Stimulated activated CD8-positive, alpha-beta memory T cell treated with anti-CD3 and anti-CD28 coated beads, Interleukin-15, amount 100 ng/mL, for 48 hours (primary cell): ENCODE results near the gene FAM174C.
"Not testable (repeated sequence)": the region's sequence is repeated elsewhere in the genome, so short reads cannot be mapped to it uniquely, and the experiment has no call there.

Experiments
- DNase-seq, 2 donors: peaks; one replicate each; pipeline ENCODE4 v3.0.0-alpha.2; 2020; ENCODE audit warnings: low read depth in 2 of 2

Gene FAM174C

GRCh38 chr19:1320282-1320650 lies 44.9 kb downstream of the FAM174C start:
- DNase-seq, result not testable (repeated sequence)

- no peak for DNase-seq
These were observed 46.2 kb downstream of the FAM174C start for GRCh38 chr19:1321539-1321938.

GRCh38 chr19:1322198-1322981 lies 47.1 kb downstream of the FAM174C start:
- no peak for DNase-seq

- DNase-seq, result no peak
These were observed 49.0 kb downstream of the FAM174C start for GRCh38 chr19:1324249-1324805.

GRCh38 chr19:1324806-1325567 lies 49.7 kb downstream of the FAM174C start:
- peak; percentile 14 to 19 for DNase-seq

GRCh38 chr19:1325568-1326294 lies 50.4 kb downstream of the FAM174C start:
- DNase-seq, result no peak

- no peak for DNase-seq
These were observed 51.8 kb downstream of the FAM174C start for GRCh38 chr19:1327125-1327524.
